ENCODE results near the gene SLC24A3.

GRCh38 chr20:19493794-19494495, 281.5 kb downstream of the SLC24A3 start:
- TF ChIP-seq TCF7L2 (IDR thresholded peaks at IDR 0.05; ENCODE audit: low read depth, low read length) (no peak), POLR2AphosphoS5 (IDR thresholded peaks at IDR 0.05; ENCODE audit: low read depth, low read length) (no peak), CTCF (IDR thresholded peaks at IDR 0.05) (no peak), REST (IDR thresholded peaks at IDR 0.05; ENCODE audit: insufficient read depth in 1 of 2, low read depth in 2 of 2, low read length in 1 of 2) (no peak), SIN3A (IDR thresholded peaks at IDR 0.05; ENCODE audit: borderline replicate concordance, insufficient read depth, low read depth, low read length) (no peak)

Measured in Panc1 (cell line).